Ishikawa (cell line): ENCODE measurements around the gene PIP4P1.

Source experiments
- CEBPB ChIP-seq: IDR thresholded peaks from 2 replicates; pipeline ENCODE4 v1.6.1; 2012
- CREB1 ChIP-seq: IDR thresholded peaks from 2 replicates; pipeline ENCODE4 v1.6.1; 2012; ENCODE audit warnings: low read depth
- EGR1 ChIP-seq: IDR thresholded peaks from 2 replicates; pipeline ENCODE4 v1.6.1; 2012
- EP300 ChIP-seq: IDR thresholded peaks from 2 replicates; pipeline ENCODE4 v1.6.1; 2012; ENCODE audit warnings: borderline replicate concordance
- FOXM1 ChIP-seq: IDR thresholded peaks from 2 replicates; pipeline ENCODE4 v1.6.1; 2012; ENCODE audit warnings: low read depth, borderline replicate concordance
- MAX ChIP-seq: IDR thresholded peaks from 2 replicates; pipeline ENCODE4 v1.6.1; 2012
- NFIC ChIP-seq: IDR thresholded peaks from 2 replicates; pipeline ENCODE4 v1.6.1; 2012
- RAD21 ChIP-seq: IDR thresholded peaks from 2 replicates; pipeline ENCODE4 v1.6.1; 2012; ENCODE audit warnings: low read depth
- REST ChIP-seq: IDR thresholded peaks from 2 replicates; pipeline ENCODE4 v1.6.1; 2012; ENCODE audit warnings: low read depth, mild to moderate bottlenecking
- TAF1 ChIP-seq: IDR thresholded peaks from 2 replicates; pipeline ENCODE4 v1.6.1; 2012; ENCODE audit warnings: low read depth, mild to moderate bottlenecking
- TCF12 ChIP-seq: IDR thresholded peaks from 2 replicates; pipeline ENCODE4 v1.6.1; 2012; ENCODE audit warnings: low read depth
- TEAD4 ChIP-seq: IDR thresholded peaks from 2 replicates; pipeline ENCODE4 v1.6.1; 2012
- USF1 ChIP-seq: IDR thresholded peaks from 2 replicates; pipeline ENCODE4 v1.6.1; 2012
- YY1 ChIP-seq: IDR thresholded peaks from 2 replicates; pipeline ENCODE4 v1.6.1; 2012; ENCODE audit warnings: low read depth
- ZBTB7A ChIP-seq: IDR thresholded peaks from 2 replicates; pipeline ENCODE4 v1.6.1; 2012; ENCODE audit warnings: low read depth

The PIP4P1 gene

GRCh38 chr14:20472536-20473169 is 11.4 kb upstream of the PIP4P1 start:
- TF ChIP-seq EGR1: no peak
- TF ChIP-seq NFIC: no peak
- no peak for TF ChIP-seq CREB1
- TF ChIP-seq TAF1: no peak
- TF ChIP-seq YY1: no peak
- TF ChIP-seq TEAD4: no peak
- no peak for TF ChIP-seq ZBTB7A
- no peak for TF ChIP-seq REST
- no peak for TF ChIP-seq CEBPB
- TF ChIP-seq FOXM1: no peak
- TF ChIP-seq EP300: no peak
- no peak for TF ChIP-seq TCF12
- no peak for TF ChIP-seq RAD21
- TF ChIP-seq USF1: no peak
- TF ChIP-seq MAX: no peak

- TF ChIP-seq FOXM1 (no peak), TEAD4 (no peak), TCF12 (no peak), ZBTB7A (no peak)
Measured at GRCh38 chr14:20470603-20470901, 9.3 kb upstream of the PIP4P1 start.

GRCh38 chr14:20469890-20470602 is 8.8 kb upstream of the PIP4P1 start:
- TF ChIP-seq YY1 (no peak), USF1 (no peak), RAD21 (no peak), TEAD4 (no peak), TAF1 (no peak), NFIC (no peak), REST (no peak), MAX (peak; percentile 80), FOXM1 (no peak), TCF12 (no peak), EP300 (no peak), CEBPB (peak; percentile 99), EGR1 (no peak)

GRCh38 chr14:20469242-20469889 is 8.1 kb upstream of the PIP4P1 start, which contains the start of gene PNP:
Gene PNP, plus strand, starts transcription at chr14:20469406. Its CDS starts 119 bp downstream, at chr14:20469525.
- no peak for TF ChIP-seq TEAD4
- peak; percentile 69 for TF ChIP-seq MAX
- TF ChIP-seq TAF1: peak; percentile 70
- peak; percentile 30; the same call in 1 of the 2 replicates for TF ChIP-seq YY1
- peak; percentile 27; the same call in 1 of the 2 replicates for TF ChIP-seq TCF12
- TF ChIP-seq NFIC: peak; percentile 78
- 0 out of 2 replicates have a peak, but pooled peaks have one; percentile 4 for TF ChIP-seq USF1
- no peak for TF ChIP-seq RAD21

- TF ChIP-seq FOXM1 (no peak), CEBPB (no peak), MAX (no peak), EGR1 (no peak), TEAD4 (no peak), CREB1 (no peak), TAF1 (no peak), TCF12 (no peak), USF1 (no peak), RAD21 (no peak), YY1 (no peak), EP300 (no peak)
Measured at GRCh38 chr14:20468764-20469241, 7.6 kb upstream of the PIP4P1 start.
